Right lobe of liver (tissue), 4 donors: Measurements from ENCODE around the gene DIMT1.

Experiments
- POLR2A ChIP-seq: fragments of 450-650 bp; IDR thresholded peaks from one replicate; pipeline ENCODE4 v1.6.1; 2017; ENCODE audit warnings: antibody characterized with exemption, mild to moderate bottlenecking
- TF ChIP-seq, protein P1 (sequence below), 4 donors: fragments of 200-600 bp in 3 of 4; fragments of 450-650 bp in 1 of 4; IDR thresholded peaks; one replicate each; pipeline versions ENCODE4 v1.5.1 to v1.8.0; 2016 to 2022; ENCODE audit warnings: antibody characterized with exemption in 4 of 4, mild to moderate bottlenecking in 2 of 4
- donor health status: DM: no; HTN: no; CAD: no.
- donor health status: DM: no; HTN: no; CAD: no.
- donor health status: DM: no; HTN: yes; CAD: no.

DNA sequence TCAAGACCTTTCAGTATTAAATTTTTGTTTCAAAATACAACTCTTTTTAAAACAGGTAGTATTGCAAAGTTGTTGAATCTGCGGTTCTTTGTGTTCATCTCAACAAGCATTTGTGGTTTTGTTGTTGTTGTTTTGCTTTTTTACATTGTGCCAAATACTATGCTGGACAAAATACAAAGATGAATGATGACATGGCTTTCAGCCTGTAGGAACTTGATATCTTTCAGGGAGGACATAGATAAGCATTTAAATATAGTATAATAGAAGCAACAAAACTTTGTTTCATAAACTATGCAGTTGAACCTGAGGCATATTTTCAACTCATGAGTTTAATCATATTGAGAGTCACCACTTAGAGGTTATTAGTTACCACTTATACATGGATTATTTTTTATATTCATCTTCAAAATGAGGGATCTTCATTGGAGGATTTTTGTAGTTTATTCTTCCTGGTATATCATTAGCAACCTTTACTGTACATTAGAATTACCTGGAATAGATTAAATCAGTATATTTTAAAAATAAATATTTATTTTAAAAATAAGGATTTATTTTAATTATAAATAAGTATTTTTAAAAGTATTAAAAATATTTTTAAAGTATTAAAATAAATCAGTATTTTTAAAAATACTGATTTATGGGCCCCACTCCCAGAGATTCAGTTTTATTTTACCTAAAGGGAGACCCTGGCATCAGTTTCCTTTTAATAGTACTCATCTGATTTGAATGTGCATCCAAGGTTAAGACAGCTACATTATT, 54.8 kb downstream of the DIMT1 start:
- TF ChIP-seq, protein P1, sequence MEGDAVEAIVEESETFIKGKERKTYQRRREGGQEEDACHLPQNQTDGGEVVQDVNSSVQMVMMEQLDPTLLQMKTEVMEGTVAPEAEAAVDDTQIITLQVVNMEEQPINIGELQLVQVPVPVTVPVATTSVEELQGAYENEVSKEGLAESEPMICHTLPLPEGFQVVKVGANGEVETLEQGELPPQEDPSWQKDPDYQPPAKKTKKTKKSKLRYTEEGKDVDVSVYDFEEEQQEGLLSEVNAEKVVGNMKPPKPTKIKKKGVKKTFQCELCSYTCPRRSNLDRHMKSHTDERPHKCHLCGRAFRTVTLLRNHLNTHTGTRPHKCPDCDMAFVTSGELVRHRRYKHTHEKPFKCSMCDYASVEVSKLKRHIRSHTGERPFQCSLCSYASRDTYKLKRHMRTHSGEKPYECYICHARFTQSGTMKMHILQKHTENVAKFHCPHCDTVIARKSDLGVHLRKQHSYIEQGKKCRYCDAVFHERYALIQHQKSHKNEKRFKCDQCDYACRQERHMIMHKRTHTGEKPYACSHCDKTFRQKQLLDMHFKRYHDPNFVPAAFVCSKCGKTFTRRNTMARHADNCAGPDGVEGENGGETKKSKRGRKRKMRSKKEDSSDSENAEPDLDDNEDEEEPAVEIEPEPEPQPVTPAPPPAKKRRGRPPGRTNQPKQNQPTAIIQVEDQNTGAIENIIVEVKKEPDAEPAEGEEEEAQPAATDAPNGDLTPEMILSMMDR (IDR thresholded peaks at IDR 0.05) = no peak
- no peak for TF ChIP-seq POLR2A
